ENCODE results near the gene FBXO21. TPM values are rescaled to one million over a fixed set of nuclear protein-coding genes. Genes with fewer than 3 reads are reported as not detected.

FBXO21 gene, protein sequence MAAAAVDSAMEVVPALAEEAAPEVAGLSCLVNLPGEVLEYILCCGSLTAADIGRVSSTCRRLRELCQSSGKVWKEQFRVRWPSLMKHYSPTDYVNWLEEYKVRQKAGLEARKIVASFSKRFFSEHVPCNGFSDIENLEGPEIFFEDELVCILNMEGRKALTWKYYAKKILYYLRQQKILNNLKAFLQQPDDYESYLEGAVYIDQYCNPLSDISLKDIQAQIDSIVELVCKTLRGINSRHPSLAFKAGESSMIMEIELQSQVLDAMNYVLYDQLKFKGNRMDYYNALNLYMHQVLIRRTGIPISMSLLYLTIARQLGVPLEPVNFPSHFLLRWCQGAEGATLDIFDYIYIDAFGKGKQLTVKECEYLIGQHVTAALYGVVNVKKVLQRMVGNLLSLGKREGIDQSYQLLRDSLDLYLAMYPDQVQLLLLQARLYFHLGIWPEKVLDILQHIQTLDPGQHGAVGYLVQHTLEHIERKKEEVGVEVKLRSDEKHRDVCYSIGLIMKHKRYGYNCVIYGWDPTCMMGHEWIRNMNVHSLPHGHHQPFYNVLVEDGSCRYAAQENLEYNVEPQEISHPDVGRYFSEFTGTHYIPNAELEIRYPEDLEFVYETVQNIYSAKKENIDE
- 117 and 168 TPM in 2 replicates for total RNA-seq

DNA sequence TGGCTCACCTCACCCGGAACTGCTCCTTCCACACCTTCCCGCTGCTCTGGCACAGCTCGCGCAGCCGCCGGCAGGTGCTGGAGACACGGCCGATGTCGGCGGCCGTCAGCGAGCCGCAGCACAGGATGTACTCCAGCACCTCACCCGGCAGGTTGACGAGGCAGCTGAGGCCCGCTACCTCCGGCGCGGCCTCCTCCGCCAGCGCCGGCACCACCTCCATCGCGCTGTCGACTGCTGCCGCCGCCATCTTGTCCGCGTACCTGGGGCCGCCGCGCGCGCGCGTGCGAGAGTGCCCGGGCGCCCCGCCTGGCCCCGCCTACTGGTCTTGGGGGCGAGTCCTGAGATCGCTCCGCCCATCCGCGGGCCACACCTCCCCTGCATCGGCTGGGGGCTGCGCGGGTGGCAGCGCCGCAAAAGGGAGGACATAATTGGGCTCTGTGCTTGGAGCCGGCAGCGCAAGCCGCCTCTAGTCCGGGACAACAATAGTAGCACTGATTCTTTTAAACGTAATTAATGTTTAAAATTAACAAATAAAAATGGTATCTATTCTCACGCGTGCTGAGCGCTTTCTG lies at the start of gene FBXO21:
TSS of gene FBXO21 (minus strand) at position 261 of the 572 bp plus-strand sequence. CDS start at position 247, 14 bp downstream.

Other genes starting within 250 kb of the FBXO21 start
- gene TESC, start 91.1 kb downstream of the FBXO21 start, total RNA-seq: not detected in 2 replicates
- gene NOS1, start 171.2 kb upstream of the FBXO21 start, total RNA-seq: not detected in 2 replicates

Data from bronchial smooth muscle cell (primary cell).